ENCODE measurements around the gene RRP1B.
"Not testable (repeated sequence)": the region's sequence is repeated elsewhere in the genome, so short reads cannot be mapped to it uniquely, and the experiment has no call there.

Gene RRP1B

DNA sequence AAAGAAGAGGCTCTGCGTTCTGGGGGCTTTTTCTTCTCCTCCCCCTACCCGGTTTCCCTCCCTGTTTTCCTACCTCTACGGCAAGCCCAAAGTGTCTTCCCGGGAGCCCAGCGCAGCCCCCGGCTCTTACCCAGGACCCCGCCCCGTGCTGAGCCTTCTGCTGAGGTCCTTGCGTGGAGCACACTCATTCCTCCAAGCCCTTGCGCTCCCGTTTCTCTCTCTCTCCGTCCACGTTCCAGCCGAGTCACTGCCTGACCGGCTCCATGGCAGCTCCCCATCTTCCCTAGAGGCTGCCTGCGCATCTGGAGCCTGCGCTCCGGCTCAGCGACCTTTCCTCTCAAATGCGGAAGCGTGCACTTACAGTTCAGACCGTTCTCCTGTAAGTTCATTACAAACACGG lies 34.6 kb downstream of the RRP1B start:
- H3K9me3 Mint-ChIP-seq = peaks cover 2% of the 10 kb centered on the region
- DNase-seq = no peak
- H3K4me1 Mint-ChIP-seq = peaks cover 16% of the 10 kb centered on the region
- peaks cover 46% of the 10 kb centered on the region for H3K36me3 Mint-ChIP-seq
- H3K4me3 Mint-ChIP-seq = no peak overlapping the region
- CTCF ChIA-PET = no interaction called here
- H3K27me3 Mint-ChIP-seq = no peaks in the 10 kb centered on the region
- H3K27ac Mint-ChIP-seq = no peak overlapping the region

DNA sequence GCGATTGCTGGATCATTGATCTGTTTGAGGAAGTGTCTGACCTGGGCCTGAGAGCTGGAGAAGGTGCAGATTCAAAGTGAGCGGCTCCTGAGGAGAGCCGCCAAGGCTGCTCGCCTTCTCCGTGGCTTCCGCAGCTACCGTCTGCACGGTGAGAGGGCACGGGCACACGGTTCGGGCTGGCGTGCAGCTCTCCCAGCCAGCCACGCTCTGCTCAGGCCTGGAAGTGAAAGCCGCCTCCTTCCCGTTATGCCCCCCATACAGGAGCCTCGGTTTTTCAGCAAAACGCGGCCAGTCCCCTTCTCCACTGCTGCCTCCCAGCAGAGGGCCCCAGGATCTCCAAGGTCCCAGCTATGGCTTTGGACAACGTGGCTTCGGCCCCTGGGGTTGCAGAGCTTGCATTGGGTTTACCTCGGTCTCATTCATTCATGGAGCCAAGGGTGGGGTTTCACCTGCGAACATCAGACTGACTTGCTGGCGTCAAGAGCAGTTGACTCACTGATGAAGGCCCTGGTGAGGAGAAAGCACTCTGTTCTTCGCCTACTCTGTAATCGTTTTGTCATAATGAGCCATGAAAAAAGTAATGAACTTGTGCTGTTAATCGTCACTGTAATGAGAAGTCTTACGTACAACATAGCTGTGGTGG lies 35.2 kb downstream of the RRP1B start:
- CTCF ChIA-PET = no interaction called here
- peaks cover 2% of the 10 kb centered on the region for H3K9me3 Mint-ChIP-seq
- H3K4me1 Mint-ChIP-seq = peaks cover 18% of the 10 kb centered on the region
- no peaks in the 10 kb centered on the region for H3K27me3 Mint-ChIP-seq
- peaks cover 48% of the 10 kb centered on the region for H3K36me3 Mint-ChIP-seq
- no peak overlapping the region for H3K4me3 Mint-ChIP-seq
- no peak for DNase-seq
- H3K27ac Mint-ChIP-seq = no peak overlapping the region

DNA sequence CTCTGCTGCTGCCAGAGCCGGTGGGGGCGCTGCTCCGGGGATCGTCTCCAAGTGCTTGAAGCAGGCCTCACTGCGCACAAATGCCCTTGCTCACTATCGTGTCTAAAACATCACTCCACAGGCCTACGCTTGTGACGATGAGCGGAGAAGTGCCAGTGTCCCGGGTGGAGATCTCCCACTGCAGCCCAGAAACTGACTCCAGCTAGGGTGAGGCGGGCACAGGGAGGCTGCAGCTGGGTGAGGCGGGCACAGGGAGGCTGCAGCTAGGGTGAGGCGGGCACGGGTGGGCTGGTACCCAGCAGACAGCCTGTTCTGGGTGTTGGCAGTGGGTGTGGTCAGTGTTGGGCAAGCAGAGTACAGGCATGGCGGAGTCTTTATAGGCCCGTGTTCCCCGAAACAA lies 36.9 kb downstream of the RRP1B start:
- Mint-ChIP-seq H3K36me3 (peaks cover 35% of the 10 kb centered on the region), H3K4me1 (peaks cover 29% of the 10 kb centered on the region), H3K4me3 (no peak overlapping the region), H3K27me3 (no peaks in the 10 kb centered on the region), H3K9me3 (peaks cover 2% of the 10 kb centered on the region), H3K27ac (no peak overlapping the region)
- CTCF ChIA-PET = no interaction called here
- DNase-seq = no peak

DNA sequence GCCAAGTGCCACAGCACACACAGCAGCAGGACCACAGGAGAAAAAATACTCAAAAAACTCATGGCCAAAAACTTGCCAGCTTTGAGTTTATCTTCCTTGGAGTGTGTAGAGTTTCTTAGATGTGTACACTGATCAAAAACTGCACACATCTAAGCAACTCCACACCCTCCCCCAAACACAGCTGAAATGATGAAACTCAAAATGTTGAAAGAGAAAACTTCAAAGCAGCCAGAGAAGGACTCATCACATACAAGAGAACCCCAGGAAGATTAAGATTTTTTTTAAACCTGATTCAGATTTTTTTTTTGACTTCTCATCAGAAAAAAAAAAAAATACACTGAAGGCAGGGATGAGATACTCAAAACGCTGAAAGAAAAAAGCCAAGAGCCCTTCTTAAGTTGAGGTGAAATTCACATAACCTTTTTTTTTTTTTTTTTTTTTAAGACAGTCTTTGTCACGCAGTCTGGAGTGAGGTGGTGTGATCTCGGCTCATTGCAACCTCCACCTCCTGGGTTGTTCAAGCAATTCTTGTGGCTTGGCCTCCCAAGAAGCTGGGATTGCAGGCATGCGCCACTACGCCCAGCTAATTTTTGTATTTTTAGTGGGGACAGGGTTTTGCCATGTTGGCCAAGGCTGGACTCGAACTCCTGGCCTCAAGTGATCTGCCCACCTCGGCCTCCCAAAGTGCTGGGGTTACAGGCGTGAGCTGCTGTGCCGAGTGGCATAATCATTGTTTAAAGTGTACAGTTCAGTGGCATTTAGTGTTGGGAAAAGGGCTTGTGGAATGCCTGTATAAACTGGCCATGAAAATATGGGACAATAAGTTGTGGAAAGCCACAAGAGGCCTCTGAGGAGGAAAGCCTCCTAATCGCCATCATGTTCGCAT lies 38.6 kb downstream of the RRP1B start:
- no peak overlapping the region for H3K4me3 Mint-ChIP-seq
- H3K4me1 Mint-ChIP-seq = peaks cover 36% of the 10 kb centered on the region
- H3K36me3 Mint-ChIP-seq = peaks cover 30% of the 10 kb centered on the region
- CTCF ChIA-PET = interaction anchor here (0.6 kb wide), 1 partner anchor 338 kb away, joined by 3 read pairs; no protein-coding TSS in a partner anchor
- peaks cover 4% of the 10 kb centered on the region for H3K27me3 Mint-ChIP-seq
- no peak for DNase-seq
- H3K9me3 Mint-ChIP-seq = peaks cover 2% of the 10 kb centered on the region
- peak overlapping the region; percentile 49 for H3K27ac Mint-ChIP-seq

DNA sequence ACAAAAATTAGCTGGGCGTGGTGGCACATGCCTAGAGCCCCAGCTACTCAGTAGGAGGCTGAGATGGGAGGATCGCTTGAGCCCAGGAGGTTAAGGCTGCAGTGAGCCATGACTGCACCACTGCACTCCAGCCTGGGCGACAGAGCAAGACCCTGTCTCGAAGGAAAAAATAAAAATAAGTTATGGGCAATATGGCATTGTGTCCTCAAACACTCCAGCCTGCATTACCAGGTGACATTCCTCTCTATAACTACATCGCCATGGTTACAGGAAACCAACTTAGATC lies 40.1 kb downstream of the RRP1B start:
- H3K27me3 Mint-ChIP-seq = peaks cover 11% of the 10 kb centered on the region
- DNase-seq, CTCF ChIA-PET, H3K9me3 Mint-ChIP-seq, H3K27ac Mint-ChIP-seq, H3K4me3 Mint-ChIP-seq: not testable (repeated sequence)
- H3K4me1 Mint-ChIP-seq = peaks cover 37% of the 10 kb centered on the region
- peaks cover 26% of the 10 kb centered on the region for H3K36me3 Mint-ChIP-seq

DNA sequence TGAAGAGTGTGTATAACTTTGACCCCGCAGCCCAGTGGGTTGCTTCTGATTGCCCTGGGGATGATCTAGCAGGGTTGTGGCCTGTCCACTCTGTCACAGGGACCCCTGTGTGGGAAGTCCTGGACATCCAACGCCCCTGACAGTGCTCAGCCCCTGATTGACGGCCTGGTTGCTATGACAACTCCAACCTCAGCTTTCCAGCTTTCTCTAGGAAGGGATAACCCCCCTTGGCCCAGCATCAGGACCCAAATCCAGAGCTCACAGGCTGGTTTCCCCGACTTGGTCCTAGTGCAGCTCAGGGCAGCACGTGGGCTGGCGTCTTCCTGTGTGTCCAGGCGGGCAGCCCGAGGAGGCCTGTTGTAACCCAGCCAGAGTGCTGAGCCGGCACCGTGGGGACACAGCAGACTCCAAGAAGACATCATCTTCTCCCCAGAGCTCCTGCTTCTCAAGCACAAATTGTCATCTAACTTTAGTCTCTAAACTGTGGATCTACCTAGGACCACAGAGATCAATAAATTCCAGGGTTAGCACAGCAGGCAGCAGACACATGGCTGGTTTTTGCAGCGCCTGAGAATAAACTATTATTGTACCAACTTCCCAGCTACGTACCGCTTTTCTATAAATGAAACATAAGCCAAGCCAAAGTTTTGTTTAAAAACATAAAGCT lies 40.7 kb downstream of the RRP1B start:
- H3K36me3 Mint-ChIP-seq = peaks cover 23% of the 10 kb centered on the region
- CTCF ChIA-PET = no interaction called here
- H3K9me3 Mint-ChIP-seq = peaks cover 2% of the 10 kb centered on the region
- H3K27me3 Mint-ChIP-seq = peaks cover 11% of the 10 kb centered on the region
- peaks cover 37% of the 10 kb centered on the region for H3K4me1 Mint-ChIP-seq
- H3K4me3 Mint-ChIP-seq = no peak overlapping the region
- no peak overlapping the region for H3K27ac Mint-ChIP-seq
- no peak for DNase-seq

DNA sequence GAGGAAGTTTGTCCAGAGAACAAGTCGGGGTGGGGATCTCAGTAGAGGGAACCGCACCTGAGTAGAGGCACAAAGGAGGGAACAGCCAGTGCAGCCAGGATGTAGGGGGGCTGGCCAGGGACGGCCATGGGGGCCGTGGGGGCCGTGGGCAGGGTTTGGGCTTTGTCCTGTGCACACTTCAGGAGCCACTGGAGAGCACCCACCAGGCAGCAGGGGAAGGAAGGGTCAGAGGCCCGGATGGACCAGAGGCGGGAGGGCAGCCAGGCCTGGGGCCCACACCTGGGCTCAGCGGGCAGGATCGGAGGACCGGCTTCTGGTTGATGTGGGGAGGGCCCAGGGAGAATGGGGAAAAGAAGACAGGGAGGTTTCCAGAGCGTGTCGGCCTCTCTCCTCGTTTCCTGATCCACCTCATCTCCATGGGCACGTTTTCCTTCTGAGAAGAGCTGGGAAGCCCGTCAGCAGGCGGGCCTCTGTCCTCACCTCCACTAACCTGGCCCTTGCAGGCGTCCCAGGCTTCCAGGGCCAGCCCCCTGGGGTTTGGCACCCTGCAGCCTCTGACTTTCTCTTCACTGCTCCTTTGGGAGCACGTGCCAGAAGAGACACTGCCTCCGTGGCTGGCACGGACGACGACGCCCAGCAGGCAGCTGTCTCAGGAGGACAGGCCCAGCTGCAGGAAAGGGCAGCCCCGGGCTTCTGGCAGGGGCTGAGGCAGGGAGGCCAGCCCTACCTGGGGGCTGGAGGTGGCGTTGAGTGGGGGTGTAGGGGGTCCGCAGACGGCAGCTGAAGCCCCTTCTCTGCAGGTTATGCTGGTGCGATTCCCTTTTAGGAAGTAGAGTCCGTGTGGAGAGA lies 42.8 kb downstream of the RRP1B start:
- Mint-ChIP-seq H3K9me3 (peaks cover 2% of the 10 kb centered on the region), H3K27ac (no peak overlapping the region), H3K27me3 (peaks cover 16% of the 10 kb centered on the region), H3K4me1 (peaks cover 33% of the 10 kb centered on the region), H3K4me3 (no peak overlapping the region), H3K36me3 (peaks cover 13% of the 10 kb centered on the region)
- no peak for DNase-seq
- CTCF ChIA-PET = no interaction called here

DNA sequence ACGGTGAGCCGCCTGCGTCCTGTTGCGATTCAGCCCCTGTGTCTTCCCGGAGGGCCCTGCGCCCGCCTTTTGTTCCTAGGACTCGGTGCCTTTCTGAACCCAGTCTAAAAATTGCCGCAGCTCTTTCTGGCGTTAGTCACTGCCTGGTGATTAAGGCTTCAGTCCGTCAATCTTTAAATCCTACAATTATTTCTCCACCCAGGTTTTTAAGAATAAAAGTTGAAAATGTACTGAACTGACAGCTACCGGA lies 43.4 kb downstream of the RRP1B start:
- Mint-ChIP-seq H3K4me1 (peaks cover 28% of the 10 kb centered on the region), H3K27me3 (peaks cover 20% of the 10 kb centered on the region), H3K27ac (no peak overlapping the region), H3K36me3 (peaks cover 10% of the 10 kb centered on the region), H3K9me3 (peaks cover 2% of the 10 kb centered on the region), H3K4me3 (no peak overlapping the region)
- DNase-seq = no peak
- CTCF ChIA-PET = no interaction called here

DNA sequence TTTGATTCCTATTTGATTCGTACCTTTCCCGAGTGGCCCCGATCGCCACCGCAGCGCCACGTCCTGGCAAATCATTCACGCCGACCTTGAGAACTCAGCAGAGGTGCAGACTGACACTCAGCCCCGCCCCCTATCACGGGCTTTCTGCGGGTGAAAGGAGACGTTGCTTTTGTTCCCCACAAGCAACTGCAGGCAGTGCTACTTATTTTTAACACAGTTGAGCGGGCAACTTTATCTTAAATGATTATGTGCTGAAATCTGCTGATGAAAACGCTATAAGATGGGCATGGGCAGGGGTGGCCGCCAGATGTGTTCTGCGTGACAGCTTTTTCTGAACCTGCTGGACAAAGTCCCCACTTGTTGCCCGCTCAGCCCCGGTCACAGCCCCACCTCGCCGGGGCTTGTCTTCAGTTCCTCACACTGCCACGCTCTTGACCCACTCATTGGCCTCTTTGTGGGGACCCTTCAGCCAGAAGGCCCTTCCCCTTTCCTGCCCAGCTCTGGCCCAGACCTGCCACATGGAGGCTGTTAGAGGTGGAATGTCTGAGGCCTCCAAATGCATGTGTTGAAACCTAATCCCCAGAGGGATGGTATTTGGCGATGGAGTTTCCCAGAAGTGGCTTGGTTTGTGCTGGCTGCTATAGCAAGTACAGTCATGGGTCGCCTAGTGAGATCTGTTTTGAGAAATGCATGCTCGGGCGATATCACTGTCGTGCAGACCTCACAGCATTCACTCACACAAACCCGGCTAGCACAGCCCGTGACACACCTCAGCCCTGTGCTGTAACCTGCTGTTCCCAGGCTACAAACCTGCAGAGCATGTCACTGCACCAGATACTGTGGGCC lies 43.9 kb downstream of the RRP1B start:
- H3K4me1 Mint-ChIP-seq = peaks cover 25% of the 10 kb centered on the region
- H3K9me3 Mint-ChIP-seq = no peaks in the 10 kb centered on the region
- peaks cover 6% of the 10 kb centered on the region for H3K36me3 Mint-ChIP-seq
- DNase-seq = peak; percentile 58
- no peak overlapping the region for H3K27ac Mint-ChIP-seq
- peaks cover 24% of the 10 kb centered on the region for H3K27me3 Mint-ChIP-seq
- H3K4me3 Mint-ChIP-seq = no peak overlapping the region
- CTCF ChIA-PET = no interaction called here

DNA sequence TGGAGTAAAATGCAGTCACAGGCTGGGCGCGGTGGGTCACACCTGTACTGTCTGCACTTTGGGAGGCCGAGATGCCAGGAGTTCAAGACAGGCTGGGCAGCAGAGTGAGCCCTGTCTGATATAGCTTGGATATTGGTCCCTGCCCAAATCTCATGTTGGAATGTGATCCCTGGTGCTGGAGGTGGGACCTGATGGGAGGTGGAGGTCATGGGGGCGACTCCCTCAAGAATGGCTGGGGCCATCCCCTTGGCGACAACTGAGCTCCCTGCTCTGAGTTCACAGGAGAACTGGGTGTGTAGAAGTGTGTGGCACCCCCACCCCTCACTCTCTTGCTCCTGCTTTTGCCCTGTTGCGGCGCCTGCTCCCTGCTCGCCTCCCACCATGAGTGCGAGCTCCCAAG lies 48.1 kb downstream of the RRP1B start:
- CTCF ChIA-PET = no interaction called here
- Mint-ChIP-seq H3K4me1 (peaks cover 5% of the 10 kb centered on the region), H3K27me3 (peaks cover 52% of the 10 kb centered on the region), H3K4me3 (no peak overlapping the region), H3K27ac (no peak overlapping the region), H3K36me3 (no peaks in the 10 kb centered on the region), H3K9me3 (no peaks in the 10 kb centered on the region)
- DNase-seq = no peak

DNA sequence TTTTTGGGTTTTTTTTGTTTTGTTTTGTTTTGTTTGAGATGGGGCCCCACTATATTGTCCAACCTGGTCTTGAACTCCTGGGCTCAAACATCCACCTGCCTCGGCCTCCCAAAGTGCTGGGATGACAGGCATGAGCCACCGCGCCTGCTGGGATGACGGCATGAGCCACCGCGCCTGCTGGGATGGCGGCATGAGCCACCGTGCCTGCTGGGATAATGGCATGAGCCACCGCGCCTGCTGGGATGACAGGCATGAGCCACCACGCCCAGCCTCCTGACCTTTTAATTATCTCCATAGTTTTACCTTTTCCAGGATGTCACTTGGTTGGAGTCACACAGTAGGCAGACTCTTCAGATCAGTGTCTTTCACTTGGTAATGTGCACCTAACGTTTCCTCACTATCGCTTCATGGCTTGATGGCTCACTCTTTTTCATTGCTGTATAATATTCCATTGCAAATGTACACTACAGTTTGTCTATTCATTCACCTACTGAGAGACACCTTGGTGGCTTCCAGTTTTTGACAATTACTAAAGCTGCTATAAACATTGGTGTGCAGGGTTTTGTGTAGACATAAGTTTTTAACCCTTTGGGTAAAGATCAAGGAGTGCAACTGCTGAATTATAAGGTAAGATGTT lies 49.5 kb downstream of the RRP1B start:
- H3K9me3 Mint-ChIP-seq = no peaks in the 10 kb centered on the region
- no peaks in the 10 kb centered on the region for H3K36me3 Mint-ChIP-seq
- H3K4me1 Mint-ChIP-seq = no peaks in the 10 kb centered on the region
- no peak overlapping the region for H3K27ac Mint-ChIP-seq
- CTCF ChIA-PET = no interaction called here
- no peak for DNase-seq
- H3K4me3 Mint-ChIP-seq = no peak overlapping the region
- H3K27me3 Mint-ChIP-seq = peaks cover 55% of the 10 kb centered on the region

DNA sequence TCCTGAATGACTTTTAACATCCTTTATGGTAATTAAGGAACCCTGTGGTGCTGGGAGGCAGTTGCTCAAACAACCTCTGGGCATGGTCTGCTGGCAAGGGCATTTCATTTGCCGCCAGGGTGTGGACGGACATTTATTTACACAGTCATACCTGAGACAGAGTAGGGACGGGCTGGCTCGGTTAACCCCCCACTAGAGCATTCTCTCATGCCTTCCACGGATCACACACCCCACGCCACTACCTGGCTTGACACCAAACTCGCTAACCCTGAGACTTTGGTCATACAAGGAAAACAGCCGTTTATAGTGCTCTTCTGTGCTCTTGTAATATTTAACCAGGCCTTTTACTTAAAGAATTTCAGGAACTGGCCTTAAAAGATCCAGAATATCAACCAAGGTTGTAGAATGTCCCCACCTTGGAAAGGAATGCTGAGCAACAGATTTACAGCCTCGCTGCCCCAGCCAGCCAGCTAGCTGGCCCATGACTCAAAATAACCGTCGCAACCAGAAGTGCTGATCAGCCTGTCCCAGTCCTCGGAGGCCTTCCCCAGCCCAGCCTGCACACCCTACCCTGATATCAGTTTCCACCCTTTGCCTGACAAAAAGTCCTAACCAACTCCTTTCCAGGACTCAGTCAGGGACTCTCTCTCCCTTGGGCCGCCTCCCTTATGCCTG lies 53.0 kb downstream of the RRP1B start:
- CTCF ChIA-PET = no interaction called here
- Mint-ChIP-seq H3K9me3 (no peaks in the 10 kb centered on the region), H3K36me3 (no peaks in the 10 kb centered on the region)

DNA sequence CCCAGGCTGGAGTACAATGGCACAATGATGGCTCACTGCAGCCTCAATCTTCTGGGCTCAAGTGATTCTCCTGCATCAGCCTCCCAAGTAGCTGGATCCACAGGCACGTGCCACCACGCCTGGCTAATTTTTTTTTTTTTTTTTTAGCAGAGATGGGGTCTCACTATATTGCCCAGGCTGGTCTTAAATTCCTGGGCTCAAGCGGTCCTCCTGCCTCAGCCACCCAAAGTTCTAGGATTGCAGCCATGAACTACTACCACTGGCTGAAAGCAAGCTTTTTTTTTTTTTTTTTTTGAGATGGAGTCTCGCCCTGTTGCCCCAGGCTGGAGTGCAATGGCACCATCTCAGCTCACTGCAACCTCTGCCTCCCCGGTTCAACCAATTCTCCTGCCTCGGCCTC lies 53.8 kb downstream of the RRP1B start:
- H3K4me3 Mint-ChIP-seq, DNase-seq, H3K36me3 Mint-ChIP-seq, H3K27ac Mint-ChIP-seq, H3K9me3 Mint-ChIP-seq, CTCF ChIA-PET, H3K4me1 Mint-ChIP-seq: not testable (repeated sequence)
- H3K27me3 Mint-ChIP-seq = peaks cover 82% of the 10 kb centered on the region

More for the DNA sequence above, 53.0 kb downstream of the RRP1B start:
- H3K27me3 Mint-ChIP-seq = peaks cover 81% of the 10 kb centered on the region
- H3K27ac Mint-ChIP-seq = no peak overlapping the region
- no peaks in the 10 kb centered on the region for H3K4me1 Mint-ChIP-seq
- no peak for DNase-seq
- H3K4me3 Mint-ChIP-seq = no peak overlapping the region
